HG02938 (cell line): ENCODE data around the gene RNU7-1.

ENCODE experiments used
- ATAC-seq: cut with Tn5 transposase; IDR thresholded peaks from one replicate; pipeline ENCODE4 v1.9.1; 2021; ENCODE audit warnings: mild to moderate bottlenecking, moderate library complexity; ENCODE audit not compliant: unreplicated experiment

The RNU7-1 gene

GRCh38 chr12:6936636-6937480 is 6.8 kb upstream of the RNU7-1 start:
- peak; percentile 1 for ATAC-seq

DNA sequence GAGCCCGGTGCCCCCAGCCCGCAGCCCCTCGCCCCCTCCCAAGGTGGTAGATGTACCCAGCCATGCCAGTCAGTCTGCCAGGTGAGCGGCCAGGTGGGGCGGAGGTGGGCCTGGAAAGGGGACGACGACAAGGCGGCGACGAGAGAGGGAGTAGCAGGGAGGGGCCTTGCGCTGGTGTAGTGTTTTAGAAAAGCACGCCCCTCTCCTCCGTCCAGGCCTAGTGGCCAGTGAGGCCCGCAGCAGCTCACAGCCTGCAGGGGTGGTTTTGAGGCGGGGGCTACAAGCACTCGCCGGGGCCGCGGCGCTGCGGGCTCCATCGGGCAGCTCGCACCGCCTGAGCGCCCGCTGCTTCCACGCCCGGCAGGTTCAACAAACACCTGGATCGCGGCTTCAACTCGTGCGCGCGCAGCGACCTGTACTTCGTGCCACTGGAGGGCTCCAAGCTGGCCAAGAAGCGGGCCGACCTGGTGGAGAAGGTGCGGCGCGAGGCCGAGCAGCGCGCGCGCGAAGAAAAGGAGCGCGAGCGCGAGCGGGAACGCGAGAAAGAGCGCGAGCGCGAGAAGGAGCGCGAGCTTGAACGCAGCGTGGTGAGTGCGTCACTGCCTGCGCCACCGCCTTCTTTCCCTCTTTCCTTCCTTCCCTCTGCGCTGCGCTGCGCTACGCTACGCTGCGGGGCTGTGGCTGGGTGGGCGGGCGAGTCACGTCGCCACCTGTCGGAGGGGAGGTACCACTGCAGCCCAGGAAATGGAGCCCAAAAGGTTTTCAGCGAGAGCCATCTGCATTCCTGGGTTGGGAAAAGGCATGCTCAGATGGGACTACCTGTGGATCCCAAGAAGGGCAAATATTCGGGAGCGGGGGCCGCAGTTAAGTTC is 5.9 kb upstream of the RNU7-1 start:
- peak; percentile 86 for ATAC-seq

GRCh38 chr12:6938353-6939190 is 5.0 kb upstream of the RNU7-1 start:
- ATAC-seq, result no peak

DNA sequence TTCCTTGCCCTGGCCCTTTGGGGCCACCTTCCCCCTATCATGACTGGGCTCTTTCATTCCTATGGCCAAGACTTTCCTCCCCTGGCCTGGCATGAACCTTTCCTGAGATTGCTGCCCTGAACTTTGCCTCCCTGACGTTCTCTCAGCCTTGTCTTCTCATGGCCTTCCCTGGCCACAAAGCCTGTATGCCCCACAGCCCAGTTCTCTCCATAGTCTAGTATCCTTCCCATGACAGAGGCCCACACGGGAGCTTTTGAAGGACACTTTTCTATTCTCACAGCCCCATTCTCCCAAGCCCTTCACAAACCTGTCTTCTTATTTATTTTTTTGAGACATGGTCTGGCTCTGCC is 4.5 kb upstream of the RNU7-1 start:
- ATAC-seq, result no peak

GRCh38 chr12:6941267-6941666 is 2.3 kb upstream of the RNU7-1 start:
- ATAC-seq, result no peak

DNA sequence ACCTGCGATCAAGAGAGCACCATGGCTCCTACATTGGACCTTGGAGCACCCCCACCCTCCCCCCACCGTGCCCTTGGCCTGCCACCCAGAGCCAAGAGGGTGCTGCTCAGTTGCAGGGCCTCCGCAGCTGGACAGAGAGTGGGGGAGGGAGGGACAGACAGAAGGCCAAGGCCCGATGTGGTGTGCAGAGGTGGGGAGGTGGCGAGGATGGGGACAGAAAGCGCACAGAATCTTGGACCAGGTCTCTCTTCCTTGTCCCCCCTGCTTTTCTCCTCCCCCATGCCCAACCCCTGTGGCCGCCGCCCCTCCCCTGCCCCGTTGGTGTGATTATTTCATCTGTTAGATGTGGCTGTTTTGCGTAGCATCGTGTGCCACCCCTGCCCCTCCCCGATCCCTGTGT is 1.8 kb upstream of the RNU7-1 start:
- ATAC-seq, result no peak

DNA sequence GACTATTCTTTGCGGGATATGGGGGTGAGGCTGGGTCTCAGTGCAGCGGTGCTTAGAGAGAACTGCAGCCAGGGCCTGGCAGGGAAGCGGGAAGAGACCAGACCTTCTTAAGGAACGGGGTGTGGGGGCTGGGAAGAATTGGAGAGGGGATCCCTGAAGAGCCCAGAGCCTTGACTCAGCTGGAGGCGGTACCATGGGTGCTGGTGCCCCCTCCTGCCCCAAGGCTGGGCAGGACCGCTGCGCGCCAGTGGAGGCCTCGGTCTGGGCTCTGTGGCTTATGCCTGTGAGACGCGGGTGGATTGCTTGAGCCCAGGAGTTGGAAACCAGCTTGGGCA is 1.3 kb upstream of the RNU7-1 start:
- ATAC-seq, result no peak

DNA sequence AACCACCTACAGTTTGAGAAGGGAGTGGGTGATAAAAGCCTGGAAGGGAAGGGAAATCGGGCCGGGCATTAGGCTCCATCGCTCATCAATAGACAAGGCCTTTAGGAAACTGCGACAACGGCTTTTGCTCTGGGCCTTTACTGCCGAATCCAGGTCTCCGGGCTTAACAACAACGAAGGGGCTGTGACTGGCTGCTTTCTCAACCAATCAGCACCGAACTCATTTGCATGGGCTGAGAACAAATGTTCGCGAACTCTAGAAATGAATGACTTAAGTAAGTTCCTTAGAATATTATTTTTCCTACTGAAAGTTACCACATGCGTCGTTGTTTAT is 261 bp upstream of the RNU7-1 start:
- peak; percentile 30 for ATAC-seq

- ATAC-seq, result peak; percentile 45
These were observed 968 bp downstream of the RNU7-1 start for GRCh38 chr12:6944381-6945186.

- no peak for ATAC-seq
These were observed 2.0 kb downstream of the RNU7-1 start for GRCh38 chr12:6945613-6946012.

DNA sequence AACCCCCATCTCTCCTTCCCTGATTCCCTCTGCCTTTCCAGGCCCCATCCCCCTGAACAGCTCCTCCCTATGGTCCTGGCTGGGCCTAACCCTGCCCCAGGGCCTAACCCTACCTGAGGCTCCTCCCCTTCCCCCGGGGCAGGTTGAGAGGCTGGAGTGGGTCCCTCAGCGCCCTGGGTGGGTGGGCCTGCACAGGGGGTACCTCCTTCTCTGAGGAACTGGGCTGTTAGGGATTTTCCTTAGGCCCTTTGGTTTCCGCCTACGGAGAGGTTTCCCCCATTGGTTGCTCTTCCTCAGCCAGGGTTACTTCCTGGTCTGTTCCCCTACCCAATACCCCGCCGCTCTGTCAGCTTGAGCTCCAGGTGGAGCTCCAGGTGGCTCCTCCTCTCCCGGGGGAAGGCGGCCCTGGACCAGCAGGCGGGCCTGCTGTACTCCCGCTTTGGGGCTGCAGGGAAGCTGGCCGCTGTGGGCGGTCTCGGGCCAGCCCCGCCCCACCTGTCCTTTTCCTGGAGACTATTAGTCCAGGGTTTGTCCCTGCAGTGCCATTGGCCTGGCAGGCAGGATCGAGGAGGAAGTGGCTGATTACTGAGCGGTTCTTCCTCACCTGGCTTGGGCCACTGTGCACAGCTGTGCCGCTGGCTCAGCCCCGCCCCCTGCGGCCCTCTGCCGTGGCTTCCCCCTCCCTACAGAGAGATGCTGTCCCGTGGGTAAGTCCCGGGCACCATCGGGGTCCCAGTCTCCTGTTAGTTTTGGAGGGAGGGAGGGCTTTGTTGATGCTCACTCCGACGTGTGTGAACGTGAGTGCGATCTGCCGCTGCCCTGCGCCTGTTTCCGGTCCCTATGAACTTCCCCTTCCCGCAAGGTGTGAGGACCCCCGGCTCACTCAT is 2.7 kb downstream of the RNU7-1 start:
- ATAC-seq, result no peak

GRCh38 chr12:6946920-6947374 is 3.3 kb downstream of the RNU7-1 start:
- no peak for ATAC-seq

DNA sequence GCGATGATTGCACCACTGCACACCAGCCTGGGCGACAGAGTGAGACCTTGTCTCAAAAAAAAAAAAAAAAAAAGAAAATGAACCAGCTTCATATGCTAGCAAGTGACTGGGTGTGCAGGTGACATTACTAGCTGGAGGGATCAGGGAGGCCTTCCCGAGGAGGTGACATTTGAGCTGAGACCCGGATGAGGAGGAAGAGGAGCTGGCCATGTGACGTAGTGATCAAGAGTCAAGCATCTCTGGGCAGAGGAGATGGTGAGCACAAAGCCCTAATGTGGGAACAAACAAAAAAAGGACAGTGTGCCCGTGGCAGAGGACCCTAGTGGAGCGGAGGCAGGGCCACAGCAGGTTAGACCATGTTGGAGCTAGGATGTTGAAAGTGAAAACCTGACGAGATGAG is 4.0 kb downstream of the RNU7-1 start:
- no peak for ATAC-seq

DNA sequence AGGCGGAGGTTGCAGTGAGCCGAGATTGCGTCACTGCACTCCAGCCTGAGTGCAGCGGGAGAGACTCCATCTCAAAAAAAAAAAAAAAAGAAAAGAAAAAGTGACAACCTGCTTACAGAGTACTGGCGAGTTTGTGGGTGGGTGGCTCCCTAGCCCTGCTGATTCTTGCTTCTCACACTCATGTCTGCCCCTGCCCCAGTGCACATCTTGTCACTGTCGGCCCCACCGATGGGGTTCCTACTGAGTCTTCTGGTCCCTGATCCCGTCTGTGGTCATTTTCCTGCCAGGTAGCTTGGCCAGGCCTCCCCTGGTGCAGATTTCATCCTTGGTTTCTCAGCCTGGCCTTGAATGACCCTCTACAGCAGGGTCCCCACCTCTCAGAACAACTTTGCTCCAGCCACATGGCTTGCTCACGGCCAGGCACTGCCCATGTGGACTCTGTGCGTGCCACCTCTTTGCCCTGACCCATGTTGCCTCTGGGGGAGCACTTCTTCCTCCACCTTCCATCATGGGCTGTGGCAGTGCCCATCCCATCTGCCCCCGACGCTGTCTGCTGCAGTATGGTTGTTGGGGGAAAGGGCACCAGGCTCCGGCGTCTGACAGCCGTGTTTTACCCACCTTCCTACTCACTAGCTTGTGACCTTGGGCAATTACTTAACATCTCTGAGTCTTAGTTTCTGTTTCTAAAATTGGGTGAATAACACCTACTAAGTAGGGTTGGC is 5.4 kb downstream of the RNU7-1 start:
- ATAC-seq, result no peak

DNA sequence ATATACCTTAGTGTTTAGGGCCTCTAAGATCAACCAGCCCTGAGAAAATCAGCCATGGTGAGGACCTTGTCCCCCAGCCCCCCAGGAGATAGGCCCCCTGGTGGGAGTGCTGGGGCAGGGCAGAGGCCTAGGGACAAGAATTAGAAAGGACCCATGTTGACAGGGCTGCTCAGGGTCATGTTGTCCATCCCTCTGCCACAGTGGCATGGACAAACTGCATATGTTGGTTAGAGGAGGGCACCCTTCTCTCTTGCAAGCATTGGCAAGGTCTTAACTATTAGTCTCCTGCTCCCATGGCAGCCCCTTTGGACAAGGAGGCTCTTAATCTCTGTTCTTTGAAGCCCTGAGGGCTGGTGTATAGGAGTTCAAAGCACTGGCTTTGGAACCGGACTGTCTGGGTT is 6.8 kb downstream of the RNU7-1 start:
- no peak for ATAC-seq

- no peak for ATAC-seq
These were observed 7.4 kb downstream of the RNU7-1 start, which contains the start of gene PTPN6 for GRCh38 chr12:6950811-6951540. Gene PTPN6, plus strand, starts transcription at chr12:6951356. Its CDS starts 157 bp downstream, at chr12:6951513.

GRCh38 chr12:6951551-6952120 is 8.0 kb downstream of the RNU7-1 start:
- no peak for ATAC-seq
